GM19240 (cell line): Measurements from ENCODE around the gene TEX51.

Experiments used
- DNase-seq: peaks from one replicate; pipeline ENCODE4 v3.0.0; 2011; ENCODE audit warnings: low spot score; ENCODE audit not compliant: insufficient read length

Gene TEX51

GRCh38 chr2:126913329-126913728, 14.6 kb downstream of the TEX51 start:
- no peak for DNase-seq

GRCh38 chr2:126913881-126914615, 15.4 kb downstream of the TEX51 start:
- DNase-seq, result no peak

GRCh38 chr2:126914811-126915500, 16.3 kb downstream of the TEX51 start:
- DNase-seq, result no peak

GRCh38 chr2:126915903-126916302, 17.2 kb downstream of the TEX51 start:
- no peak for DNase-seq

GRCh38 chr2:126916744-126917143, 18.1 kb downstream of the TEX51 start:
- no peak for DNase-seq

- DNase-seq, result no peak
Measured at GRCh38 chr2:126921066-126921465, 22.4 kb downstream of the TEX51 start.

GRCh38 chr2:126930970-126931590, 32.4 kb downstream of the TEX51 start:
- no peak for DNase-seq

- no peak for DNase-seq
Measured at GRCh38 chr2:126932529-126932928, 33.8 kb downstream of the TEX51 start.

- no peak for DNase-seq
Measured at GRCh38 chr2:126932966-126933710, 34.4 kb downstream of the TEX51 start.

- no peak for DNase-seq
Measured at GRCh38 chr2:126933711-126934091, 35.0 kb downstream of the TEX51 start.

- no peak for DNase-seq
Measured at GRCh38 chr2:126934809-126935208, 36.1 kb downstream of the TEX51 start.

- no peak for DNase-seq
Measured at GRCh38 chr2:126935774-126936173, 37.1 kb downstream of the TEX51 start.

GRCh38 chr2:126936219-126936723, 37.6 kb downstream of the TEX51 start:
- DNase-seq, result no peak

- DNase-seq, result no peak
Measured at GRCh38 chr2:126940331-126940730, 41.6 kb downstream of the TEX51 start.

- no peak for DNase-seq
Measured at GRCh38 chr2:126942427-126943203, 43.9 kb downstream of the TEX51 start.

- no peak for DNase-seq
Measured at GRCh38 chr2:126943612-126944348, 45.1 kb downstream of the TEX51 start.

GRCh38 chr2:126945118-126945517, 46.4 kb downstream of the TEX51 start:
- DNase-seq, result no peak

- no peak for DNase-seq
Measured at GRCh38 chr2:126946318-126947102, 47.8 kb downstream of the TEX51 start.

GRCh38 chr2:126947103-126947429, 48.4 kb downstream of the TEX51 start:
- no peak for DNase-seq

- DNase-seq, result no peak
Measured at GRCh38 chr2:126949775-126950174, 51.1 kb downstream of the TEX51 start.
